GM20431 (cell line): ENCODE measurements around the gene GHRH.

Experiments
- in situ Hi-C: fragments of 300-500 bp; cut with MseI, MboI; formaldehyde crosslinking; loops from one replicate; pipeline ENCODE4 v1.15.0; 2020; ENCODE audit warnings: low sequenced_read_pairs; ENCODE audit not compliant: unreplicated experiment

GHRH gene

GRCh38 chr20:37267667-37268313 lies 6.2 kb upstream of the GHRH start:
- in situ Hi-C loops, result loop anchor here (10.0 kb wide), 1 partner anchor 267 kb away; no protein-coding TSS in a partner anchor

- in situ Hi-C loops, result loop anchor here (10.0 kb wide), 1 partner anchor 268 kb away; no protein-coding TSS in a partner anchor
These were observed 5.5 kb upstream of the GHRH start for GRCh38 chr20:37266940-37267666.

- in situ Hi-C loops, result loop anchor here (10.0 kb wide), 1 partner anchor 270 kb away; no protein-coding TSS in a partner anchor
These were observed 3.5 kb upstream of the GHRH start for GRCh38 chr20:37265152-37265551.

GRCh38 chr20:37263686-37264085 lies 2.1 kb upstream of the GHRH start:
- in situ Hi-C loops, result loop anchor here (10.0 kb wide), 1 partner anchor 271 kb away; no protein-coding TSS in a partner anchor

GRCh38 chr20:37262505-37262904 lies 891 bp upstream of the GHRH start:
- in situ Hi-C loops, result loop anchor here (10.0 kb wide), 1 partner anchor 272 kb away; no protein-coding TSS in a partner anchor

- in situ Hi-C loops, result loop anchor here (10.0 kb wide), 1 partner anchor 274 kb away; no protein-coding TSS in a partner anchor
These were observed 691 bp downstream of the GHRH start for GRCh38 chr20:37260923-37261322.

GRCh38 chr20:37259865-37260264 lies 1.7 kb downstream of the GHRH start:
- in situ Hi-C loops, result loop anchor here (10.0 kb wide), 1 partner anchor 275 kb away; no protein-coding TSS in a partner anchor

- in situ Hi-C loops, result no loop called here
These were observed 2.6 kb downstream of the GHRH start for GRCh38 chr20:37259031-37259430.

- in situ Hi-C loops, result no loop called here
These were observed 3.6 kb downstream of the GHRH start for GRCh38 chr20:37257988-37258387.

- in situ Hi-C loops, result no loop called here
These were observed 4.1 kb downstream of the GHRH start for GRCh38 chr20:37257530-37257929.

GRCh38 chr20:37256286-37256685 lies 5.3 kb downstream of the GHRH start:
- in situ Hi-C loops, result no loop called here

- in situ Hi-C loops, result no loop called here
These were observed 7.3 kb downstream of the GHRH start for GRCh38 chr20:37254114-37254878.

- in situ Hi-C loops, result no loop called here
These were observed 8.5 kb downstream of the GHRH start for GRCh38 chr20:37253087-37253486.

- in situ Hi-C loops, result no loop called here
These were observed 9.7 kb downstream of the GHRH start for GRCh38 chr20:37251825-37252477.

- in situ Hi-C loops, result no loop called here
These were observed 12.3 kb downstream of the GHRH start for GRCh38 chr20:37249304-37249703.

GRCh38 chr20:37247547-37247946 lies 14.1 kb downstream of the GHRH start:
- in situ Hi-C loops, result no loop called here

- in situ Hi-C loops, result no loop called here
These were observed 14.9 kb downstream of the GHRH start for GRCh38 chr20:37246736-37247135.

GRCh38 chr20:37245216-37246150 lies 16.1 kb downstream of the GHRH start:
- in situ Hi-C loops, result no loop called here

GRCh38 chr20:37244572-37244957 lies 17.0 kb downstream of the GHRH start:
- in situ Hi-C loops, result no loop called here
